ENCODE data around the gene ADAMTSL3.

ADAMTSL3 gene

GRCh38 chr15:83881156-83881555, 227.2 kb downstream of the ADAMTSL3 start:
- TF ChIP-seq EZH2phosphoT487 (IDR thresholded peaks at IDR 0.05; ENCODE audit: borderline replicate concordance, low read length), result no peak
- TF ChIP-seq, protein P1, sequence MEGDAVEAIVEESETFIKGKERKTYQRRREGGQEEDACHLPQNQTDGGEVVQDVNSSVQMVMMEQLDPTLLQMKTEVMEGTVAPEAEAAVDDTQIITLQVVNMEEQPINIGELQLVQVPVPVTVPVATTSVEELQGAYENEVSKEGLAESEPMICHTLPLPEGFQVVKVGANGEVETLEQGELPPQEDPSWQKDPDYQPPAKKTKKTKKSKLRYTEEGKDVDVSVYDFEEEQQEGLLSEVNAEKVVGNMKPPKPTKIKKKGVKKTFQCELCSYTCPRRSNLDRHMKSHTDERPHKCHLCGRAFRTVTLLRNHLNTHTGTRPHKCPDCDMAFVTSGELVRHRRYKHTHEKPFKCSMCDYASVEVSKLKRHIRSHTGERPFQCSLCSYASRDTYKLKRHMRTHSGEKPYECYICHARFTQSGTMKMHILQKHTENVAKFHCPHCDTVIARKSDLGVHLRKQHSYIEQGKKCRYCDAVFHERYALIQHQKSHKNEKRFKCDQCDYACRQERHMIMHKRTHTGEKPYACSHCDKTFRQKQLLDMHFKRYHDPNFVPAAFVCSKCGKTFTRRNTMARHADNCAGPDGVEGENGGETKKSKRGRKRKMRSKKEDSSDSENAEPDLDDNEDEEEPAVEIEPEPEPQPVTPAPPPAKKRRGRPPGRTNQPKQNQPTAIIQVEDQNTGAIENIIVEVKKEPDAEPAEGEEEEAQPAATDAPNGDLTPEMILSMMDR (IDR thresholded peaks at IDR 0.05; ENCODE audit: low read depth, low read length, poor library complexity, severe bottlenecking), result no peak
- Histone ChIP-seq H3K4me2 (ENCODE audit: low read length) (no peak overlapping the region), H3K36me3 (ENCODE audit: control insufficient read depth, low read length) (no peaks in the 10 kb centered on the region), H3K27me3 (ENCODE audit: control insufficient read depth, low read length) (no peaks in the 10 kb centered on the region), H4K20me1 (ENCODE audit: control insufficient read depth, insufficient read depth, low read depth, low read length) (no peaks in the 10 kb centered on the region), H3K4me1 (ENCODE audit: control insufficient read depth, low read length) (no peaks in the 10 kb centered on the region), H3K9me2 (replicated peaks; ENCODE audit: control insufficient read depth, low read length) (no peaks in the 10 kb centered on the region), H3K9me3 (ENCODE audit: control insufficient read depth, insufficient read depth, low read length) (no peaks in the 10 kb centered on the region), H3K79me2 (ENCODE audit: control insufficient read depth, low read length) (no peaks in the 10 kb centered on the region), H3K27ac (ENCODE audit: low read depth, low read length) (no peak overlapping the region), H3K4me3 (ENCODE audit: low read length) (no peak overlapping the region), H3F3A (ENCODE audit: control insufficient read depth, insufficient read depth) (no peaks in the 10 kb centered on the region)

DNA sequence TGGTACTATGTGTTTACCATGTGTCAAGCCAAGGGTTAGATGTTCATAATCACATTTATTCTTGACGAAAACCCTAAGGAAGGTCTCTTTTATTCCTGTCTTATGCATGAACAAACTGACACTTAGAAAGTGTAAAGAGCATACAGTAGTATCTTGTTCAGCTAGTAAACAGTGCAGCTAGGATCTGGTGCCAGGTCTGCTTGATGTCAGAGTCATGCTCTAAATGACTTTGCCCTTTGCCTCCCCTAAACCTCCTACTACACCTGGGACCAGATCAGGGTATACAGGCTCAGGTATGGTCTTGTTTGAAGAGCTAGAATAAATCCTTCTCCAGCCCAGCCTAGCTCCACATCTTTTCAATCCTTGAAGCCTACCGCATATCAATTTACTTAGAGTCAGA, 232.4 kb downstream of the ADAMTSL3 start:
- no peak overlapping the region for H3K4me2 ChIP-seq (ENCODE audit: low read length)
- H3K27me3 ChIP-seq (ENCODE audit: control insufficient read depth, low read length), result no peaks in the 10 kb centered on the region
- no peaks in the 10 kb centered on the region for H3K9me2 ChIP-seq (replicated peaks; ENCODE audit: control insufficient read depth, low read length)
- TF ChIP-seq EZH2phosphoT487 (IDR thresholded peaks at IDR 0.05; ENCODE audit: borderline replicate concordance, low read length), result no peak
- TF ChIP-seq, protein P1 (IDR thresholded peaks at IDR 0.05; ENCODE audit: low read depth, low read length, poor library complexity, severe bottlenecking), result no peak
- no peaks in the 10 kb centered on the region for H3K9me3 ChIP-seq (ENCODE audit: control insufficient read depth, insufficient read depth, low read length)
- no peaks in the 10 kb centered on the region for H3F3A ChIP-seq (ENCODE audit: control insufficient read depth, insufficient read depth)
- no peaks in the 10 kb centered on the region for H4K20me1 ChIP-seq (ENCODE audit: control insufficient read depth, insufficient read depth, low read depth, low read length)
- no peaks in the 10 kb centered on the region for H3K4me1 ChIP-seq (ENCODE audit: control insufficient read depth, low read length)
- H3K79me2 ChIP-seq (ENCODE audit: control insufficient read depth, low read length), result no peaks in the 10 kb centered on the region
- H3K36me3 ChIP-seq (ENCODE audit: control insufficient read depth, low read length), result no peaks in the 10 kb centered on the region
- no peak overlapping the region for H3K27ac ChIP-seq (ENCODE audit: low read depth, low read length)
- H3K4me3 ChIP-seq (ENCODE audit: low read length), result no peak overlapping the region

DNA sequence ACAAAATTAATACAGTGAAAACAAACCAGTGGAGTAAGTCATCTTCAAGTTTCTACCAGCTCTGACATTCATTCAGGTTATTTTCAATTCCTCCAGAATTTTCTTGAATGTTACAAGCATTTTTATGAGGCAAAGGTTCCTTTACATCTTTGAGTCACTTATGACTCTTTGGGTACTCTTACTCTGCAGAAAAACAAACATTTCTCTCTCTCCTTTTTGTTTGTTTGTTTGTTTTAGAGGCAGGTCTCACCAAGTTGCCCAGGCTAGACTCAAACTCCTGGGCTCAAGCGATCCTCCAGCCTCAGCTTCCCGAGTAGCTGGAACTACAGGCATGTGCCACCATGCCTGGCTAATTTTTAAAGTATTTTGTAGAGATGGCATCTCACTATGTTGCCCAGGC, 233.5 kb downstream of the ADAMTSL3 start:
- H3K9me3 ChIP-seq (ENCODE audit: control insufficient read depth, insufficient read depth, low read length), result no peaks in the 10 kb centered on the region
- TF ChIP-seq, protein P1 (IDR thresholded peaks at IDR 0.05; ENCODE audit: low read depth, low read length, poor library complexity, severe bottlenecking), result no peak
- no peak for TF ChIP-seq EZH2phosphoT487 (IDR thresholded peaks at IDR 0.05; ENCODE audit: borderline replicate concordance, low read length)

DNA sequence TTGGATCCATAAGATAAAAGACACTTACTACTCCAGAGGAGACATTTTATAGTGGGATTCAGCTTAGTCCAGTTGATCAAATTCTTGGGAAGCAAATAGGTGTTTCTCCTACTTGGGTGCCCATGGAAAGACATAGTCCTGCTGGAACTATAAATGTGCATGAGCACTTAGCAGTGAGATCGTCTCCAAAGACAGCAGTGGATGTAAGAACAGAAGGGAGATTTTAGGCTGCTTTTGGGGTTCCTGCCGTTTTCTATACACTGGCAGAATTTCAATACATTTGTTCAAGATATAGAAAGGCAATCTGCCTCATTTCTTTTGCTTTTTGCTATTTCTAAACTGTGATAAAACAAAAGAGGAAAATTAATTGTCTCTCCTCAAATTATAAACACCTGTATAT, 234.0 kb downstream of the ADAMTSL3 start:
- Histone ChIP-seq H3K4me1 (ENCODE audit: control insufficient read depth, low read length) (no peaks in the 10 kb centered on the region), H3F3A (ENCODE audit: control insufficient read depth, insufficient read depth) (no peaks in the 10 kb centered on the region), H3K9me3 (ENCODE audit: control insufficient read depth, insufficient read depth, low read length) (no peaks in the 10 kb centered on the region), H3K27ac (ENCODE audit: low read depth, low read length) (no peak overlapping the region), H3K9me2 (replicated peaks; ENCODE audit: control insufficient read depth, low read length) (no peaks in the 10 kb centered on the region), H3K36me3 (ENCODE audit: control insufficient read depth, low read length) (no peaks in the 10 kb centered on the region), H3K4me3 (ENCODE audit: low read length) (no peak overlapping the region), H3K4me2 (ENCODE audit: low read length) (no peak overlapping the region), H4K20me1 (ENCODE audit: control insufficient read depth, insufficient read depth, low read depth, low read length) (no peaks in the 10 kb centered on the region), H3K79me2 (ENCODE audit: control insufficient read depth, low read length) (no peaks in the 10 kb centered on the region), H3K27me3 (ENCODE audit: control insufficient read depth, low read length) (no peaks in the 10 kb centered on the region)
- TF ChIP-seq, protein P1 (IDR thresholded peaks at IDR 0.05; ENCODE audit: low read depth, low read length, poor library complexity, severe bottlenecking), result no peak
- TF ChIP-seq EZH2phosphoT487 (IDR thresholded peaks at IDR 0.05; ENCODE audit: borderline replicate concordance, low read length), result no peak

More for the DNA sequence above, 233.5 kb downstream of the ADAMTSL3 start:
- Histone ChIP-seq H3K27me3 (ENCODE audit: control insufficient read depth, low read length) (no peaks in the 10 kb centered on the region), H3K36me3 (ENCODE audit: control insufficient read depth, low read length) (no peaks in the 10 kb centered on the region), H3K27ac (ENCODE audit: low read depth, low read length) (no peak overlapping the region), H3K9me2 (replicated peaks; ENCODE audit: control insufficient read depth, low read length) (no peaks in the 10 kb centered on the region), H3K4me3 (ENCODE audit: low read length) (no peak overlapping the region), H3F3A (ENCODE audit: control insufficient read depth, insufficient read depth) (no peaks in the 10 kb centered on the region), H3K4me2 (ENCODE audit: low read length) (no peak overlapping the region), H4K20me1 (ENCODE audit: control insufficient read depth, insufficient read depth, low read depth, low read length) (no peaks in the 10 kb centered on the region), H3K79me2 (ENCODE audit: control insufficient read depth, low read length) (no peaks in the 10 kb centered on the region), H3K4me1 (ENCODE audit: control insufficient read depth, low read length) (no peaks in the 10 kb centered on the region)
